ENCODE data around the gene OSBPL6.

Gene OSBPL6

DNA sequence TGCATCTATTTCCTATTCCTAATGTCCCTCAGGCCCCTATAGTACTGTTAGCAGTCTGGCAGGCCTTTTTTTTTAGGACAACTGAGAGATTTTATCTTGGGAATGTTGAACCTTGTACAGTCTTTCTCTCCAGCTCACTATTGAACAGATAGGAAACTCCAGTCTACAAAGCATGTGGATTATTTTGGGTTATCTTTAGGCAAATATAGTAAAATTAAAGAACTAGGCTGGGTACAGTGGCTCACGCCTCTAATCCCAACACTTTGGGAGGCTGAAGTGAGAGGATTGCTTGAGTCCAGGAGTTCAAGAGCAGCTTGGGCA, 102.7 kb downstream of the OSBPL6 start:
- no peaks in the 10 kb centered on the region for H3K27me3 ChIP-seq (replicated peaks; ENCODE audit: insufficient read depth, low read length)

DNA sequence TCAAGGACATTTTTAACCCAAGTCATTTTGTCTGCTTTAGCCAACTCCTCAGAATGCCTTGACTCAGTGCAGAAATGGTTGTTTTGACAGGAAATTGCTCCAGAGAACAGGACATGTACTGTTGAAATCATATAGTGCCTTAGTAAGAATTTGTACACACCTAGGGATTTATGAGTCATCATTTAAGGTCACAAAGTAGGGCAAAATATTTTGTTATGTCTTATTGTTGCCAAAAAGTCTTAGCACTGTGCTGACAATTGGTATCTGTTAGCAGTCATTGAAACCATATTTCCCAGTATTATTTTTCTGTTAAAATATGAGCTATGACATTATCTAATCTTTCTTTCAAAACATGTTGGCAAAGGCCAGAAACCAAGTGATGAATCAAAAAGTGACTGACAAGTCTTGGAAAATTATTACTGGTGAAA, 104.5 kb downstream of the OSBPL6 start:
- Histone ChIP-seq H4K20me1 (ENCODE audit: insufficient read depth, low read length) (no peaks in the 10 kb centered on the region), H3K9me3 (replicated peaks; ENCODE audit: insufficient read depth, low read length) (no peaks in the 10 kb centered on the region), H3K27me3 (replicated peaks; ENCODE audit: insufficient read depth, low read length) (no peaks in the 10 kb centered on the region), H3F3A (ENCODE audit: insufficient read depth, low read length) (no peaks in the 10 kb centered on the region), H3K4me1 (ENCODE audit: low read length) (no peaks in the 10 kb centered on the region), H2AFZ (ENCODE audit: low read length) (no peak overlapping the region), H3K9ac (ENCODE audit: low read length) (no peak overlapping the region), H3K79me2 (ENCODE audit: low read length) (no peaks in the 10 kb centered on the region), H3K9me2 (replicated peaks; ENCODE audit: insufficient read depth, low read length) (no peaks in the 10 kb centered on the region), H3K4me2 (ENCODE audit: low read depth, low read length) (no peak overlapping the region), H3K27ac (ENCODE audit: low read length) (no peak overlapping the region), H3K4me3 (ENCODE audit: low read length) (no peak overlapping the region), H3K36me3 (replicated peaks; ENCODE audit: insufficient read depth, low read length) (no peaks in the 10 kb centered on the region)
- TF ChIP-seq EZH2 (optimal IDR thresholded peaks at IDR 0.05; ENCODE audit: low read depth, low read length) (no peak), EZH2phosphoT487 (IDR thresholded peaks at IDR 0.05; ENCODE audit: low read length) (no peak)
- TF ChIP-seq, protein P1, sequence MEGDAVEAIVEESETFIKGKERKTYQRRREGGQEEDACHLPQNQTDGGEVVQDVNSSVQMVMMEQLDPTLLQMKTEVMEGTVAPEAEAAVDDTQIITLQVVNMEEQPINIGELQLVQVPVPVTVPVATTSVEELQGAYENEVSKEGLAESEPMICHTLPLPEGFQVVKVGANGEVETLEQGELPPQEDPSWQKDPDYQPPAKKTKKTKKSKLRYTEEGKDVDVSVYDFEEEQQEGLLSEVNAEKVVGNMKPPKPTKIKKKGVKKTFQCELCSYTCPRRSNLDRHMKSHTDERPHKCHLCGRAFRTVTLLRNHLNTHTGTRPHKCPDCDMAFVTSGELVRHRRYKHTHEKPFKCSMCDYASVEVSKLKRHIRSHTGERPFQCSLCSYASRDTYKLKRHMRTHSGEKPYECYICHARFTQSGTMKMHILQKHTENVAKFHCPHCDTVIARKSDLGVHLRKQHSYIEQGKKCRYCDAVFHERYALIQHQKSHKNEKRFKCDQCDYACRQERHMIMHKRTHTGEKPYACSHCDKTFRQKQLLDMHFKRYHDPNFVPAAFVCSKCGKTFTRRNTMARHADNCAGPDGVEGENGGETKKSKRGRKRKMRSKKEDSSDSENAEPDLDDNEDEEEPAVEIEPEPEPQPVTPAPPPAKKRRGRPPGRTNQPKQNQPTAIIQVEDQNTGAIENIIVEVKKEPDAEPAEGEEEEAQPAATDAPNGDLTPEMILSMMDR (IDR thresholded peaks at IDR 0.05; ENCODE audit: low read length): no peak
- DNase-seq: no peak

More for the DNA sequence above, 102.7 kb downstream of the OSBPL6 start:
- no peak overlapping the region for H2AFZ ChIP-seq (ENCODE audit: low read length)
- DNase-seq: no peak
- no peaks in the 10 kb centered on the region for H3K36me3 ChIP-seq (replicated peaks; ENCODE audit: insufficient read depth, low read length)
- H3K9ac ChIP-seq (ENCODE audit: low read length): no peak overlapping the region
- no peaks in the 10 kb centered on the region for H3K9me2 ChIP-seq (replicated peaks; ENCODE audit: insufficient read depth, low read length)
- no peaks in the 10 kb centered on the region for H3K9me3 ChIP-seq (replicated peaks; ENCODE audit: insufficient read depth, low read length)
- no peak overlapping the region for H3K4me2 ChIP-seq (ENCODE audit: low read depth, low read length)
- TF ChIP-seq, protein P1 (IDR thresholded peaks at IDR 0.05; ENCODE audit: low read length): no peak
- TF ChIP-seq EZH2 (optimal IDR thresholded peaks at IDR 0.05; ENCODE audit: low read depth, low read length) (no peak), EZH2phosphoT487 (IDR thresholded peaks at IDR 0.05; ENCODE audit: low read length) (no peak)
- no peak overlapping the region for H3K4me3 ChIP-seq (ENCODE audit: low read length)
- no peaks in the 10 kb centered on the region for H4K20me1 ChIP-seq (ENCODE audit: insufficient read depth, low read length)
- H3F3A ChIP-seq (ENCODE audit: insufficient read depth, low read length): no peaks in the 10 kb centered on the region
- no peaks in the 10 kb centered on the region for H3K4me1 ChIP-seq (ENCODE audit: low read length)
- no peaks in the 10 kb centered on the region for H3K79me2 ChIP-seq (ENCODE audit: low read length)
- no peak overlapping the region for H3K27ac ChIP-seq (ENCODE audit: low read length)

DNA sequence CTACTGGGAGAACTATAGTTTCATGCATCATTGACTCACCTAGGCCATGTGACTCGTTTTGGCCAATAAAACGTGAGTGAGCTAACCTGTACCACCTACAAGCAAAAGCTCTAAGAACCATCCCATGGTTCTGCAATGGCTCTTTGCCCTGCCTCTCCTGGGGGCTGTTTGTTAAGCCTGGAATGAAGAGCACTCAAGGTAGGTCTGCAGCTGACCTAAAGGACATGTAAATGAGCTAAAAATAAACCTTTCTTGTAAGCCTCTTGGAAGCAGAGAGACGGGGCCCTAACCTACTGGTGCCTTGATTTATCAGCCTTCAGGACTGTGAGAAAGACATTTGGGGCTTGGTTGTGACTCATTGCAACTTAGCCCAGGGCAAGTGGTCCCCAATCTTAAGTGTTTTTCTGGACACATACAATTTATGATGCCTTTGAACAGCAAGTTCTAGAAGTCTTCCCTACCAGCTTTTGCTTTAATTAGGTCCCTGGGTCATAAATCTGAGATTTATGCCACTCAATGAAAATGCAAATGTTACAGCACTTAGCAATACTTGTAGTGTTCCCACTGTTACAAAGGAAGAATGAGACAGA, 107.4 kb downstream of the OSBPL6 start:
- Histone ChIP-seq H4K20me1 (ENCODE audit: insufficient read depth, low read length) (no peaks in the 10 kb centered on the region), H3K4me3 (ENCODE audit: low read length) (no peak overlapping the region), H3K9me3 (replicated peaks; ENCODE audit: insufficient read depth, low read length) (no peaks in the 10 kb centered on the region), H3K27ac (ENCODE audit: low read length) (no peak overlapping the region), H3K27me3 (replicated peaks; ENCODE audit: insufficient read depth, low read length) (no peaks in the 10 kb centered on the region), H3K4me2 (ENCODE audit: low read depth, low read length) (no peak overlapping the region), H3K79me2 (ENCODE audit: low read length) (no peaks in the 10 kb centered on the region), H3K9ac (ENCODE audit: low read length) (no peak overlapping the region), H3K4me1 (ENCODE audit: low read length) (no peaks in the 10 kb centered on the region), H3K9me2 (replicated peaks; ENCODE audit: insufficient read depth, low read length) (no peaks in the 10 kb centered on the region), H3F3A (ENCODE audit: insufficient read depth, low read length) (no peaks in the 10 kb centered on the region), H2AFZ (ENCODE audit: low read length) (no peak overlapping the region), H3K36me3 (replicated peaks; ENCODE audit: insufficient read depth, low read length) (no peaks in the 10 kb centered on the region)
- TF ChIP-seq, protein P1 (IDR thresholded peaks at IDR 0.05; ENCODE audit: low read length): no peak
- TF ChIP-seq EZH2phosphoT487 (IDR thresholded peaks at IDR 0.05; ENCODE audit: low read length): no peak
- no peak for TF ChIP-seq EZH2 (optimal IDR thresholded peaks at IDR 0.05; ENCODE audit: low read depth, low read length)
- DNase-seq: no peak
